NCI-H2171 treated with DMSO at 0.1 percent for 48 hours (cell line): Measurements from ENCODE around the gene PROX2.
A peak's percentile ranks its signal among the peaks of the same experiment; 100 is the strongest.

Experiments
- DNase-seq: peaks from one replicate; lab custom pipeline; 2025; lab: John Stamatoyannopoulos, UW

PROX2 gene

GRCh38 chr14:74875204-74875603 is 741 bp downstream of the PROX2 start:
- DNase-seq, result no peak

- no peak for DNase-seq
These were observed 4.1 kb downstream of the PROX2 start for GRCh38 chr14:74871819-74872218.

GRCh38 chr14:74868739-74869138 is 7.2 kb downstream of the PROX2 start:
- DNase-seq, result no peak

- peak; percentile 73 for DNase-seq
These were observed 8.3 kb downstream of the PROX2 start for GRCh38 chr14:74867673-74868072.

- DNase-seq, result no peak
These were observed 9.1 kb downstream of the PROX2 start for GRCh38 chr14:74866708-74867389.

- DNase-seq, result no peak
These were observed 10.8 kb downstream of the PROX2 start for GRCh38 chr14:74865156-74865555.

- no peak for DNase-seq
These were observed 11.7 kb downstream of the PROX2 start for GRCh38 chr14:74864198-74864597.

- no peak for DNase-seq
These were observed 12.7 kb downstream of the PROX2 start for GRCh38 chr14:74863274-74863673.

- DNase-seq, result no peak
These were observed 14.2 kb downstream of the PROX2 start for GRCh38 chr14:74861734-74862090.

- DNase-seq, result peak; percentile 76
These were observed 14.8 kb downstream of the PROX2 start for GRCh38 chr14:74860899-74861733.

GRCh38 chr14:74859757-74860552 is 16.0 kb downstream of the PROX2 start:
- peak; percentile 25 for DNase-seq

GRCh38 chr14:74858022-74858421 is 17.9 kb downstream of the PROX2 start:
- no peak for DNase-seq

- peak; percentile 89 for DNase-seq
These were observed 19.6 kb downstream of the PROX2 start for GRCh38 chr14:74856366-74856765.

GRCh38 chr14:74855945-74856344 is 20.0 kb downstream of the PROX2 start:
- DNase-seq, result peak; percentile 89

- no peak for DNase-seq
These were observed 20.9 kb downstream of the PROX2 start for GRCh38 chr14:74855021-74855420.

- DNase-seq, result no peak
These were observed 22.4 kb downstream of the PROX2 start for GRCh38 chr14:74853581-74853980.

- no peak for DNase-seq
These were observed 22.9 kb downstream of the PROX2 start for GRCh38 chr14:74852922-74853530.

- DNase-seq, result no peak
These were observed 27.2 kb downstream of the PROX2 start for GRCh38 chr14:74848768-74849167.

GRCh38 chr14:74846968-74847665 is 28.8 kb downstream of the PROX2 start:
- DNase-seq, result no peak

- no peak for DNase-seq
These were observed 29.8 kb downstream of the PROX2 start for GRCh38 chr14:74846168-74846567.

- DNase-seq, result no peak
These were observed 32.3 kb downstream of the PROX2 start for GRCh38 chr14:74843653-74844052.
